Stomach (tissue), 9 donors: ENCODE measurements around the gene PPP2R2C. TPM values are rescaled to one million over a fixed set of nuclear protein-coding genes. Genes with fewer than 3 reads are reported as not detected.

Source experiments
- DNase-seq, 2 donors: peaks; one replicate each; pipeline versions ENCODE4 v3.0.0 to v3.0.0-alpha.2; 2013 to 2019
- H3K27ac ChIP-seq, 5 donors: fragments of 200-600 bp in 4 of 5; sonication (generic) in 4 of 5; one replicate each; pipeline ENCODE4 v1.5.1; 2013 to 2019; ENCODE audit warnings: mild to moderate bottlenecking in 1 of 5, moderate library complexity in 1 of 5
- H3K27me3 ChIP-seq, 3 donors: fragments of 200-600 bp; sonication (generic); one replicate each; pipeline ENCODE4 v1.5.1; 2017 to 2019; ENCODE audit warnings: mixed run types in 1 of 3
- H3K36me3 ChIP-seq, 4 donors: fragments of 200-600 bp; sonication (generic); 1 replicate in 3 of 4; 2 replicates in 1 of 4; pipeline ENCODE4 v1.5.1; 2016 to 2019
- H3K4me1 ChIP-seq, 4 donors: fragments of 200-600 bp; sonication (generic); one replicate each; pipeline ENCODE4 v1.5.1; 2016 to 2019
- H3K4me3 ChIP-seq, 4 donors: fragments of 200-600 bp; sonication (generic) in 3 of 4; one replicate each; pipeline ENCODE4 v1.5.1; 2016 to 2019; ENCODE audit warnings: mild to moderate bottlenecking in 1 of 4
- H3K9me3 ChIP-seq, 4 donors: fragments of 200-600 bp; sonication (generic); one replicate each; pipeline ENCODE4 v1.5.1; 2016 to 2019
- CTCF ChIP-seq, 7 experiments: fragments of 450-650 bp in 4 of 7; fragments of 200-600 bp in 3 of 7; sonication (generic) in 3 of 7; IDR thresholded peaks; one replicate each; pipeline ENCODE4 v1.5.1; 2016 to 2019; ENCODE audit warnings: antibody characterized with exemption in 7 of 7, control low read depth in 2 of 7, mild to moderate bottlenecking in 1 of 7
- EP300 ChIP-seq: sonication (generic); formaldehyde crosslinking; IDR thresholded peaks from one replicate; pipeline ENCODE4 v1.6.1; 2017; ENCODE audit warnings: antibody characterized with exemption
- POLR2A ChIP-seq, 4 donors: fragments of 450-650 bp; IDR thresholded peaks; one replicate each; pipeline ENCODE4 v1.6.1; 2016; ENCODE audit warnings: antibody characterized with exemption in 4 of 4, control low read depth in 2 of 4, mild to moderate bottlenecking in 1 of 4, moderate library complexity in 1 of 4
- POLR2AphosphoS5 ChIP-seq, 3 donors: sonication (generic); formaldehyde crosslinking; IDR thresholded peaks; one replicate each; pipeline ENCODE4 v1.6.1; 2016; ENCODE audit warnings: antibody characterized with exemption in 3 of 3
- WGBS, 5 donors: extraction: QIAGEN DNeasy Blood & Tissue Kit in 3 of 5; methylation state at CpG; one replicate each; pipeline versions ENCODE4 v1.1.5 to v1.1.7; 2013 to 2018; 5-methylcytosine and 5-hydroxymethylcytosine counted together
- intact Hi-C: fragments of 100-400 bp; cut with DNase I; formaldehyde crosslinking; loops from one replicate; pipeline ENCODE4 v1.15.1; 2023; ENCODE audit warnings: low total_unique reads
- polyA plus RNA-seq, 3 donors: library from polyadenylated mRNA; stranded (reverse); fragments of 200-250 nt; gene quantifications; one replicate each; pipeline ENCODE4 v1.2.3, GENCODE V29; 2013
- total RNA-seq, 5 donors: library from RNA; depleted of rRNA; stranded (reverse); fragments of >200 nt; gene quantifications; one replicate each; pipeline versions ENCODE4 v1.1.0 to v1.2.3, GENCODE V29; 2014 to 2016
- donor health status: healthy with polysubstance abuse.
- donor health status: Bipolar disorder and iron deficiency.
- donor health status: healthy.

The PPP2R2C gene
- total and polyA plus RNA-seq, 8 donors, result 1.4 to 5.0 (median 1.5) TPM; not detected in 5

- H3K36me3 ChIP-seq, result no peaks in the 10 kb centered on the region
- peaks cover 0 to 36% (median 3%) of the 10 kb centered on the region in 3 donors for H3K27me3 ChIP-seq
- no peak for TF ChIP-seq POLR2AphosphoS5 (IDR thresholded peaks at IDR 0.05)
- no peak for TF ChIP-seq EP300
- TF ChIP-seq POLR2A (IDR thresholded peaks at IDR 0.05), result no peak
- no peak for TF ChIP-seq CTCF (IDR thresholded peaks at IDR 0.05)
- no peak overlapping the region for H3K4me3 ChIP-seq
- intact Hi-C loops, result no loop called here
- H3K9me3 ChIP-seq, result peaks cover 0 to 6% (median under 1%) of the 10 kb centered on the region in 4 donors
- H3K4me1 ChIP-seq, result peaks cover 0 to 5% (median 4%) of the 10 kb centered on the region in 4 donors
- WGBS, 5 donors, result 67 to 76% (median 69%) methylated on average over 9 to 11 of the region's 11 CpGs
- no peak for DNase-seq
- no peak overlapping the region for H3K27ac ChIP-seq
Observed at GRCh38 chr4:6498511-6499237, 26.3 kb upstream of the PPP2R2C start.

GRCh38 chr4:6497796-6498195, 25.4 kb upstream of the PPP2R2C start:
- no peak overlapping the region for H3K4me3 ChIP-seq
- H3K4me1 ChIP-seq, result peaks cover 0 to 11% (median 7%) of the 10 kb centered on the region in 4 donors
- H3K9me3 ChIP-seq, result peaks cover 0 to under 1% (median 0%) of the 10 kb centered on the region in 4 donors
- no peak for TF ChIP-seq POLR2AphosphoS5 (IDR thresholded peaks at IDR 0.05)
- TF ChIP-seq EP300, result no peak
- no peak for TF ChIP-seq POLR2A (IDR thresholded peaks at IDR 0.05)
- no peak for TF ChIP-seq CTCF (IDR thresholded peaks at IDR 0.05)
- intact Hi-C loops, result no loop called here
- no peak for DNase-seq
- H3K36me3 ChIP-seq, result no peaks in the 10 kb centered on the region
- H3K27me3 ChIP-seq, result peaks cover 0 to 44% (median 6%) of the 10 kb centered on the region in 3 donors
- 82 to 90% (median 84%) methylated on average over 8 of the region's 8 CpGs for WGBS, 5 donors
- H3K27ac ChIP-seq, result no peak overlapping the region

GRCh38 chr4:6495736-6496135, 23.3 kb upstream of the PPP2R2C start:
- Histone ChIP-seq H3K27ac (no peak overlapping the region), H3K9me3 (peaks cover 0 to 14% (median 0%) of the 10 kb centered on the region in 4 donors), H3K4me1 (peaks cover 0 to 11% (median 7%) of the 10 kb centered on the region in 4 donors), H3K36me3 (no peaks in the 10 kb centered on the region), H3K4me3 (no peak overlapping the region), H3K27me3 (peaks cover 0 to 55% (median 14%) of the 10 kb centered on the region in 3 donors)
- DNase-seq, result no peak
- TF ChIP-seq EP300 (no peak), POLR2A (IDR thresholded peaks at IDR 0.05) (no peak), CTCF (IDR thresholded peaks at IDR 0.05) (no peak), POLR2AphosphoS5 (IDR thresholded peaks at IDR 0.05) (no peak)
- intact Hi-C loops, result no loop called here
- WGBS, 5 donors, result 91 to 97% (median 92%) methylated on average over 5 of the region's 5 CpGs

- H3K27me3 ChIP-seq, result peaks cover 0 to 60% (median 17%) of the 10 kb centered on the region in 3 donors
- no peak overlapping the region for H3K27ac ChIP-seq
- no peak overlapping the region for H3K4me3 ChIP-seq
- intact Hi-C loops, result no loop called here
- no peaks in the 10 kb centered on the region for H3K36me3 ChIP-seq
- TF ChIP-seq CTCF (IDR thresholded peaks at IDR 0.05), result no peak
- TF ChIP-seq POLR2AphosphoS5 (IDR thresholded peaks at IDR 0.05), result no peak
- no peak for TF ChIP-seq POLR2A (IDR thresholded peaks at IDR 0.05)
- TF ChIP-seq EP300, result no peak
- 89 to 96% (median 93%) methylated on average over 7 of the region's 7 CpGs for WGBS, 5 donors
- peaks cover 0 to 14% (median 0%) of the 10 kb centered on the region in 4 donors for H3K9me3 ChIP-seq
- no peak for DNase-seq
- peaks cover 0 to 11% (median 7%) of the 10 kb centered on the region in 4 donors for H3K4me1 ChIP-seq
Observed at GRCh38 chr4:6495296-6495590, 22.8 kb upstream of the PPP2R2C start.
